Cerebellar nuclear complex (tissue), 1 donor: ENCODE data around the gene WDR20.
"Not testable (repeated sequence)": the region's sequence is repeated elsewhere in the genome, so short reads cannot be mapped to it uniquely, and the experiment has no call there.

ENCODE experiments used
- DNase-seq, 2 experiments: peaks; one replicate each; lab custom pipeline; 2025; lab: John Stamatoyannopoulos, UW

The WDR20 gene

DNA sequence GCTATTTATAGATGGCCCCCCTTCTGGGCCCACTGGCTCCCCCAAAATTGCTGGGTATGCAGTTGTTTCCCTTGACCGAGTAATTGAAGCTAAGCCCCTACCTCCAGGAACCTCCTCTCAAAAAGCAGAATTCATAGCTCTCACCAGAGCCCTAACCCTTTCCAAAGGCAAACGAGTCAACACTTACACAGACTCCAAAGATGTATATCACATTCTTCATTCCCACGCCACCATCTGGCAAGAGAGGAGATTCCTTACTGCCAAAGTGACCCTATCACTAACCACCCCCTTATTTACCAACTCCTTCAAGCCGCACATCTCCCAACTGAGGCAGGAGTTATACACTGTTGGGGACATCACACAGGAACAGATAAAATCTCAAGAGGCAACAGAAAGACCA, 98.4 kb downstream of the WDR20 start:
- DNase-seq, result no peak

DNA sequence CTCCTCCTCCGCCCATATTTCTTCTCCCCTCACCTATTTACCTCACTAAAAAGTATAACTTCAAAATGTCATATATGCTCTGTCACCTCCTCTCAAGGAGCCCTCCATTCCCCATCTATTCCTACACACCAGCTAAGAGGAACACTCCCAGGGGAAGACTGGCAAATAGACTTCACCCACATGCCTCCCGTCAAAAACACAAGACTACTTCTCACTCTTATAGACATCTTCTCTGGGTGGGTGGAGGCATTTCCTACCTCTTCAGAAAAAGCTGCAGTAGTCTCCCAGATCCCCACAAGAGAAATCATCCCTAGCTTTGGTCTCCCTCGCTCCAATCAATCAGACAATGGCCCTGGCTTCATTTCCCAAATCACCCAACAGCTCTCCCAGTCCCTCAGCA, 99.1 kb downstream of the WDR20 start:
- no peak for DNase-seq

DNA sequence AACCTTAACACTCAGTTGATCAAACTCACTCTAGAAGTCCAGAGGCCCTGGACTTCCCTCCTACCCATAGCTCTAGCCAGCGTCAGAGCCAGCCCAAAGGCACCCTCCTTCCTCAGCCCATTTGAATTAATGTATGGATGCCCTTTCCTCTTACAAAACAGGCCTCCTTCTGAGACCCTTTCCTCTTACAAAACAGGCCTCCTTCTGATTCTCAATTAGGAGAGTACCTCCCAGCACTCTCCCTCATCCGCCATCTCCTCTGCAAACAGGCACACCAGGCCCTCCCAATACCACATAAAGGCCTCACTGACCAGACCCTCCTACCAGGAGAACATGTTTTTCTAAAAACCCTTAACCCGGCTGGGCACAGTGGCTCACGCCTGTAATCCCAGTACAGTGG, 99.5 kb downstream of the WDR20 start:
- no peak for DNase-seq

DNA sequence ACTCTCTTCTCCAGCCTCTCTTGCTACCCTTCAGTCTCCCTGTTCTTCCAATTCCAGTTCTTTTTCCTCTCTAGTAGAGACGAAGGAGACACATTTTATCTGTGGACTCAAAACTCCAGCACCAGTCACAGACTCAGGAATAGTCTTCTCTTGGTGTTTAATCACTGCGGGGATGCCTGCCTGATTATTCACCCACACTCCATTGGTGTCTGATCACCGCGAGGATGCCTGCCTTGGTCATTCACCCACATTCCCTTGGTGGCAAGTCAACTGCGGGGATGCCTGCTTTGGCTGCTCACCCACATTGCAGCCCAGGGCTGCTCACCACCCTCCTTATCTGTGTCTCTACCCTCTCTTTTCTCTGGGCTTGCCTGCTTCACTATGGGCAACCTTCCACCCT, 100.8 kb downstream of the WDR20 start:
- not testable (repeated sequence) for DNase-seq

GRCh38 chr14:102241147-102241546, 101.5 kb downstream of the WDR20 start:
- no peak for DNase-seq

DNA sequence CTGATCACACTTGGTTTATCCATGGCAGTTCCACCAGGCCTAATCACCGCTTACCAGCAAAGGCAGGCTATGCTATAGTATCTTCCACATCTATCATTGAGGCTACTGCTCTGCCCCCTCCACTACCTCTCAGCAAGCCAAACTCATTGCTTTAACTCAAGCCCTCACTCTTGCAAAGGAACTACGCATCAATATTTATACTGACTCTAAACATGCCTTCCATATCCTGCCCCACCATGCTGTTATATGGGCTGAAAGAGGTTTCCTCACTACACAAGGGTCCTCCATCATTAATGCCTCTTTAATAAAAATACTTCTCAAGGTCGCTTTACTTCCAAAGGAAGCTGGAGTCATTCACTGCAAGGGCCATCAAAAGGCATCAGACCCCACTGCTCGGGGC, 104.1 kb downstream of the WDR20 start:
- not testable (repeated sequence) for DNase-seq

DNA sequence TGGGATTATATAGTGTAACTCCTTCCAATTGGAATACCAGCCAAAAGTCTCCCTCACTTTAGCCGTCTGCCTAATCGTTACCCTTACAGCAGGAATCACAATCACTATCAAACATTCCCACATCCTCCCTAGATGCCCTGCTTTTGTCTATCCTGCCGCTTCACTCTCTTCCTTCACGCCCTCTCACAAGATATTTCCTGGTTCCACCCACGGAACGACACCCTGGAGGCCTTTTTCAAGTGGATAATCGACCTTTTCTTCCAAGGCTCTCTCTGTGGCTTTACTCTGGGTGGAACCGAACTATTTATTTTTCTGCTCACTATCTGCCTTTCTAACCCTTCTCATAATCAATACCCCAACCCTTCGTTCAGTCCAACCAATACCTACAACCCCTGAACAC, 106.4 kb downstream of the WDR20 start:
- no peak for DNase-seq

DNA sequence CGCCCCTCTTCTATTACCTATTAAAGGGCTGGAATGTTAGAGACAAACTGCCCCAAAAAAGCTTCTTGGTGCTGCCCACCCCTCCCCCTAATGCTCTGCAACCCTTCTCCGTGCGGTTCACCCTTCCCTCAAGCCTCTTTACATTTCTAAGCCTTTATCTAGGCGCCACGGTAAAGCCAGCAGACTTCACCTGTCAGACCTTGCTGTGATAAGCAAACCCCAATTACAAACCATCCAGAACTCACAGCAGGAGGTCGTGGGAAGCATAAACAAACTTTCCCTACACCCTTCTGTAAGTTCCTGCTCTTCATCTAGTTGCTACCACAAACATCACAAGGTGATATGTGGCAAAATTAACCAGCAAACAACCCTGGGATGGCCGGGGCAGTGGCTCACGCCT, 108.4 kb downstream of the WDR20 start:
- DNase-seq, result no peak

DNA sequence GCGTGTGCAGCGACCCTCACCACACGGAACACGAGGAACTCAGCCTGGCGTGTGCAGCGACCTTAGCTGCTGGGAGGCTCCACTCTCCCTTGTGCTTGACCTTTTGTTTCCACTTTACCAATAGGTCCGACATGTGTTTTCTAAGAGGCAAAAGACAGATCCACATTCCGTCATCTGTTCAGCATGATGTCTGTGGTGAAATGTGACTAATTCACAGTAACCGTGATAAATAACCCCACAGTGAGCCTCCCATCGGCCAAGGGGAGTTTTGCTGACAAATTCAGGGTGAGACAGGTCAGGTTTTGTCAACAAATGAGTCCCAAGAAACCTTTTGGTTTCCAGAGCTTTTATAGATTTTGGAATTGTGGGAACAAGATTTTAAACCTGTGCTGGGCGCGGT, 109.3 kb downstream of the WDR20 start:
- DNase-seq, result no peak

DNA sequence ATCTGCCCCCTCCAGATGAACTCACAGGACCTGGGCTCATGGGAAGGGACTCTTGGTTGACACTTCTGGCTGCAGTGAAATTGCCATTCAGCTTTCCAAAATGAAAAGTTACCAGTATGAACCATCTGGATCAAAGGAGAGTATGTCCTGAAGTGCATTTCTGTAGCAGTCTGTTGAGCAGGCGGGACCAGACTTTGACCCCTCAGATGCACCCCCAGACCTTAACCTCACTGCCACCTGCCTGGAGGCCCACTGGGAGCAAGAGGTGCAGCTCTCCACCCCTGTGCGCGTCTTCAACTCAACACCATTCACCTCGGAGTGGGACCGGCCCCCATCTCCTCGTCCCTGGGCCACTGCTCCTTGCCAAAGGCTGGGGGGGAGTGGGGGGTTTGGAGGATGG, 110.3 kb downstream of the WDR20 start:
- DNase-seq, result no peak

DNA sequence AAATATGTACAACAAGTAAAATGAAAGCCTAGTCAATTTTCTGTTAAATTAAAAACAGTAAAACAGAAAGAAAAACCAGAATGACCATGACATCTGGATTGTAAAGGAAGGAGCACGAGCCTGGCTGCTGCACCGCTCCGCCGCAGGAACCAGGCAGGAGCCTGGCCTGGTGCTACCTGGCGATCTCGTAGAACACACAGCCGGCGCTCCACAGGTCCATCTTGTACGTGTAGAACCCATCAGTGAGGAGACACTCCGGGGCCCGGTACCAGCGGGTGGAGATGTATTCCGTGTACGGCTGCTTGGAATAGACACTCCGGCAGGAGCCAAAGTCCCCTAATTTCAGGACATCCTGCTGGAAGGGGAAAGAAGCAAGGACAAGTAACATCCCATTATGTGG, 110.9 kb downstream of the WDR20 start:
- no peak for DNase-seq

GRCh38 chr14:102251161-102251560, 111.5 kb downstream of the WDR20 start:
- DNase-seq, result no peak

- no peak for DNase-seq
Measured at GRCh38 chr14:102252834-102253801, 113.4 kb downstream of the WDR20 start.

DNA sequence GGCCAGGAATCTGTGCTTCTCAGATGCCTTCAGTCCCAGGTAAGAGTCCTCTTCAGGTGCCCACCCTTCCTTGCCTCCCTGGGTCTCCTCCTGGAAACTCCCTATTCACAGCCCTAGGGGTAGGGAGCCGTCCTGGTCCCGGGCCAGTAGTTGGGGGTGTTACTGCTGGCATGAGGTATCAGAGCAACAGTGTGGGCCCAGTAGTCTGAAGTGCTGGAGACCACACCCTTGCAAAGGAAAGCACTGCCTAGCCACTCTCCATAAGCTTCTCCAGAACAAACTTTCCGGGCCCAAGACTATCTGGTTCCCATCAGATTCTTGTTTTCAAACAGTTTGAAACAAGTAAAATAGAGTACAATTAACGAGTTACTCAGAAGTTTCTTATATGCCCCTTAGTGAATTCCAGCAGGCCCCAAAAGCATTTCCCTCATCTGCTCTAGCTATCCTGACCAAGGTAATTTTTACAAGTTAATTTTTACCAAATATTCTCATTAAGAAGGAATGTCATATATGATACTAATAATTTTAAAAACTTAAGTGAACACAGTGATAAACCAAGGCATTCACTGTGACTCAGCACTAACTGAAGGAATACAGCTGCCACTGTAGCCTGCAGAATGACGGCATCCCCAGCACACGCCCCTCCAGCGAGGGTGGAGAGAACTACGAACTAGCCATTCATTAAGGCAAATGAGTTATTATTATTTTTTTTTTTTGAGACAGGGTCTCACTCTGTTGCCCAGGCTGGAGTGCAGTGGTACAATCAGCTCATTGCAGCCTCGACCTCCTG, 115.9 kb downstream of the WDR20 start:
- DNase-seq, result no peak

GRCh38 chr14:102256716-102257115, 117.0 kb downstream of the WDR20 start:
- DNase-seq, result no peak

GRCh38 chr14:102258136-102258535, 118.4 kb downstream of the WDR20 start:
- no peak for DNase-seq
